Glomerular endothelial cell (primary cell): ENCODE results near the gene DNLZ. TPM values are rescaled to one million over a fixed set of nuclear protein-coding genes. Genes with fewer than 3 reads are reported as not detected.

ENCODE experiments used
- total RNA-seq: library from RNA; depleted of rRNA; stranded (reverse); fragments of >200 nt; gene quantifications from 2 replicates; pipeline ENCODE4 v1.2.3, GENCODE V29; 2015

The DNLZ gene
- total RNA-seq, 1 donor from 2014 or later = 50.4 TPM

Other genes starting within 250 kb of the DNLZ start
- 67.3 and 77.1 TPM in 2 replicates for gene TMEM250, start 244.9 kb downstream of the DNLZ start, total RNA-seq
- gene LHX3, start 158.6 kb downstream of the DNLZ start, total RNA-seq = not detected in 2 replicates
- 12.8 and 23.7 TPM in 2 replicates for gene QSOX2, start 117.9 kb downstream of the DNLZ start, total RNA-seq
- gene CCDC187, start 59.6 kb downstream of the DNLZ start, total RNA-seq = not detected in 2 replicates
- 41.9 and 45.0 TPM in 2 replicates for gene GPSM1, start 36.2 kb downstream of the DNLZ start, total RNA-seq
- 0.15 and 0.23 TPM in 2 replicates for gene CARD9, start 9.9 kb upstream of the DNLZ start, total RNA-seq
- gene SNAPC4, start 36.4 kb upstream of the DNLZ start, total RNA-seq = 12.7 and 20.6 TPM in 2 replicates
- gene ENTR1, start 46.9 kb upstream of the DNLZ start, total RNA-seq = 41.7 and 53.0 TPM in 2 replicates
- 48.2 and 55.5 TPM in 2 replicates for gene PMPCA, start 46.9 kb upstream of the DNLZ start, total RNA-seq
- 17.9 and 24.3 TPM in 2 replicates for gene INPP5E, start 76.1 kb upstream of the DNLZ start, total RNA-seq
- 71.7 and 117 TPM in 2 replicates for gene SEC16A, start 119.3 kb upstream of the DNLZ start, total RNA-seq
- 114 and 284 TPM in 2 replicates for gene NOTCH1, start 182.3 kb upstream of the DNLZ start, total RNA-seq